Hematopoietic multipotent progenitor cell treated with erythropoietin and hydrocortisone succinate and interleukin-3 and kit ligand, for 8 days (in vitro differentiated cells): ENCODE measurements around the gene ZBTB1.
"Not testable (repeated sequence)": the region's sequence is repeated elsewhere in the genome, so short reads cannot be mapped to it uniquely, and the experiment has no call there.

Experiments used
- DNase-seq: peaks from one replicate; pipeline ENCODE4 v3.0.0-alpha.2; 2015

ZBTB1 gene

GRCh38 chr14:64501411-64502171, 3.0 kb upstream of the ZBTB1 start:
- no peak for DNase-seq

GRCh38 chr14:64502456-64502855, 2.1 kb upstream of the ZBTB1 start:
- DNase-seq = no peak

GRCh38 chr14:64502887-64503433, 1.6 kb upstream of the ZBTB1 start:
- DNase-seq = peak; percentile 73

- DNase-seq = peak; percentile 90
Measured at GRCh38 chr14:64503434-64504309, 898 bp upstream of the ZBTB1 start, which contains the start of gene ZBTB25. Gene ZBTB25, minus strand, starts transcription at chr14:64503838. Its CDS starts 13,305 bp downstream, at chr14:64490533.

- DNase-seq = peak; percentile 91
Measured at GRCh38 chr14:64504897-64505794, 576 bp downstream of the ZBTB1 start.

GRCh38 chr14:64506721-64507120, 2.2 kb downstream of the ZBTB1 start:
- no peak for DNase-seq

GRCh38 chr14:64507376-64508156, 3.0 kb downstream of the ZBTB1 start:
- no peak for DNase-seq

- DNase-seq = no peak
Measured at GRCh38 chr14:64508215-64508776, 3.7 kb downstream of the ZBTB1 start.

GRCh38 chr14:64509036-64509435, 4.5 kb downstream of the ZBTB1 start:
- DNase-seq = no peak

- peak; percentile 81 for DNase-seq
Measured at GRCh38 chr14:64510825-64511671, 6.5 kb downstream of the ZBTB1 start.

GRCh38 chr14:64513271-64513670, 8.7 kb downstream of the ZBTB1 start:
- no peak for DNase-seq

GRCh38 chr14:64515053-64515452, 10.5 kb downstream of the ZBTB1 start:
- no peak for DNase-seq

- DNase-seq = no peak
Measured at GRCh38 chr14:64516969-64517368, 12.4 kb downstream of the ZBTB1 start.

- not testable (repeated sequence) for DNase-seq
Measured at GRCh38 chr14:64517667-64518066, 13.1 kb downstream of the ZBTB1 start.

- no peak for DNase-seq
Measured at GRCh38 chr14:64518229-64518628, 13.7 kb downstream of the ZBTB1 start.

- no peak for DNase-seq
Measured at GRCh38 chr14:64520699-64521098, 16.1 kb downstream of the ZBTB1 start.

GRCh38 chr14:64522591-64523355, 18.2 kb downstream of the ZBTB1 start:
- DNase-seq = no peak

- DNase-seq = no peak
Measured at GRCh38 chr14:64525354-64525753, 20.8 kb downstream of the ZBTB1 start.

GRCh38 chr14:64531567-64531966, 27.0 kb downstream of the ZBTB1 start:
- no peak for DNase-seq
